Stimulated activated CD8-positive, alpha-beta memory T cell treated with anti-CD3 and anti-CD28 coated beads, Interleukin-12 subunit alpha, Interleukin-12 subunit beta, amount 100 ng/mL, for 4 hours (primary cell): ENCODE results near the gene C9orf50.
A peak's percentile ranks its signal among the peaks of the same experiment; 100 is the strongest.
"Not testable (repeated sequence)": the region's sequence is repeated elsewhere in the genome, so short reads cannot be mapped to it uniquely, and the experiment has no call there.

ENCODE experiments used
- DNase-seq: peaks from one replicate; pipeline ENCODE4 v3.0.0-alpha.2; 2020; ENCODE audit warnings: low read depth

C9orf50 gene, protein sequence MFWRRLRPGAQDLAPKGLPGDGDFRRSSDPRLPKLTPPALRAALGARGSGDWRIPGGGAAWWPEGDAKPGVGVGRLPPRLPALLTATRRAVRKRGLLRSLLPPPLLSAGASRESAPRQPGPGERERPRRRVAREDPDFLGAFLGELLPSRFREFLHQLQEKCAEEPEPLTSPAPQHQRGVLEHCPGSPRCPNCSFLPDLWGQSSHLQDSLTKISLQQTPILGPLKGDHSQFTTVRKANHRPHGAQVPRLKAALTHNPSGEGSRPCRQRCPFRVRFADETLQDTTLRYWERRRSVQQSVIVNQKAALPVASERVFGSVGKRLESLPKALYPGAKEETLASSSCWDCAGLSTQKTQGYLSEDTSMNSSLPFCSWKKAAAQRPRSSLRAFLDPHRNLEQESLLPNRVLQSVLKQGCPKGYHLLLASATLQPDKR

DNA sequence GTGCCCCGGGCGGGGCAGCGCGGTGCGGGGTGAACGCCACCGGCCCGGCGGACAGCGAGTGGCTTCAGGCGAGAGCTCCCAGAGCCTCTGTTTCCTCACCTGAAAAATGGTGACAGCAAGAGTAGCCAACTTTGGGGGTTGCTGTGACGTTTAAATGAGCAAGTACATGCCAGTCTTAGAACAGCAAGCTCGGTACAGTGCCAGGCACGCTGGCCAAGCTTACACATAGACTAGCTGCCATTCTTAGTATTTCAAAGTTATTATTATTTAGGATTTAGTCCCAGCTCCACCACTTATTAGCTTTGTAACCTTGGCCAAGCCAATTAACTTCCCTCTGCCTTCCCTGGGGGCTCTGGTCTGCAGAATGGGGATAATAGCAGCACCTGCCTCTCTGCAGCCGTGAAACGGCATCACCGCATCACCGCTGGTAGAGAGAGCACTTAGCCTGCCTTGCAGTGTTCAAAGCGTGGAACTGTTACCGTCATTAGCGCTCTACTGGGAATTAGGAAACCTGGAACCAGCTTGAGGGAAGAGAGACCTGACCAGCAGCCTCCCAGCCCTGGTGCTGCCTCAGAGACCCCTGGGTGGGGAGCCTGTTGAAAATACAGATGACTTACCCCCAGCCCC, at the start of gene C9orf50:
C9orf50 (minus strand) TSS at position 433 of the 627 bp plus-strand sequence. CDS start 527 bp downstream, outside the sequence.
- DNase-seq, result no peak

DNA sequence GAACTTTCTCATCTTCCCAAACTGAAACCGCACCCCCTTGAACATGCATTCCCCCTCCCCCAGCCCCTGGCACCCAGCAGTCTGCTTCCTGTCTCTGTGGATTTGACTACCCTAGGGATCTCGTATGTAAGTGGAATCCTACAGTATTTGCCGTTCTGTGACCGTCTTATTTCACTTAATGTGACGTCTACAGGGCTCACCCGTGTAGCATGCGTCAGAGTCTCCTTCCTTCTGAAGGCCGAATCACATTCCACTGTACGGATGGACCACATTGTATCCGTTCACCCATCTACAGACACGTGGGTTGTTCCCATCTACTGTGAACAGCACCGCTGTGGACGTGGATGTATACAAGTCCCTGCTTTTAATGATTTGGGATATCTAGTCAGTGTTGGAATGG, 49.0 kb upstream of the C9orf50 start:
- DNase-seq, result no peak

DNA sequence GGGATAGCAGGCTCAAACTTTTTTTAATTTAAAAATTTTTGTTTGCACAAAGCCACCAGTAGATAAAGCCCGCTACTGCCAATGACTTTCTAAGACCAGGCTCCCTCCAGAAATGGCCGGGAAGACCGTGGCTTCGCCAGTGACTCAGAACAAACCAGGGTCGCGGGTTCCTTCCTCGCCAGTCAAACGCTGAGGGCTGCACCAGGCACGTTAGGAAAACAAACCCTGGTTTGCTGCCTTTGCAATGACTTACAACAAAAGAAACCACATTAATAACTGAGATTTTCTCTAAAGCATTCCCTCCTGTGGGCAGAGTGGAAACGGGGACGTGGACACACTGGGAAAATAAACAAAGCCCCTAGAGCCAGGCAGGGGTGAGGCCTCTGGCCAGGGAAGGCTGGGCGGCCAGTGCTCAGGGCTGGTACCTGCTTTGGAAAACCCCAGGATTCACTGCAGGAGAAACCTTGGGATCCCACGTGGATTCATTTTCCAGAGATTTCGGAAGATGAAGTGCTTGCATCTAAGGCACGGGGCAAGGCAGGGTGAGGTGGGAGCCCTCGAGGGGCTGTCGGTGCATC, 48.3 kb upstream of the C9orf50 start:
- no peak for DNase-seq

DNA sequence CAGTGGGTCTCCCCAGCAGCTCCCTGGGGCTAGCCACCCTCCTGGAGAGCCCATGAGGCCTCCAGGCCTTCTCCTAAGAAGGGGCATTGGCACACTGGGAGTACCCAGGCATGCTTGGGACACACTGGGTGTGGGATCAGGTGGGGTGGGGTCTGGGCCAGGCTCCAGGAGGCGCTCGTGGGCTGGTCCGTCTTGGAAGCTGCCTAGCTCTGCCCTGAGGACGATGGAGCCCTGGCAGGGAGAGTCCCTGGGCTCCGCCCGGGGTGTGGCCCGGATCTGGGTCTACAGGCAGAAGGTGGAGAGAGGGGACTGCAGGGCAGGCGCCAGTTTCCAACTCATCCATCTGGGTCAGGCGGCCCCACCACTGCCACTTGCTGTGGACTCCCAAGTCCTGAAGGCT, 46.9 kb upstream of the C9orf50 start:
- no peak for DNase-seq

DNA sequence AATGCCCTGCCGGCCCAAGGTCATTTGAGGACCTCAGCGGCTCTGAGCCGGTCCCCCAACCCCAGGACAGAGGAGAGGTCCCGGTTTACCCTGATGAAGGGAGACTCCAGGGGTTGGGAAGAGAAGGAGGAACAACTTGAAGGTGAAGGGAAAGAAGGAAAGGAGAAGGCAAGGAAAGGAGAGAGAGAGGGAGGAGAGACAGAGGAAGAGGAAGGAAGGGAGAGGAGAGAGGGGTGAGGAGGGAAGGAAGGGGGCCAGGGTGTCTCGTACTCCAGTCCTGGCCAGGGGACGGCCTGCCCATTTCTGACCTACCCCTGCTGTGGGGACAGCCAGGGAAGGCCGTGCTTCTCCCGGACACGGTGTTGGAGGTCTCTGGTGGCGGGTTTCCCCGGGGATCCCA, 46.5 kb upstream of the C9orf50 start:
- DNase-seq, result no peak

DNA sequence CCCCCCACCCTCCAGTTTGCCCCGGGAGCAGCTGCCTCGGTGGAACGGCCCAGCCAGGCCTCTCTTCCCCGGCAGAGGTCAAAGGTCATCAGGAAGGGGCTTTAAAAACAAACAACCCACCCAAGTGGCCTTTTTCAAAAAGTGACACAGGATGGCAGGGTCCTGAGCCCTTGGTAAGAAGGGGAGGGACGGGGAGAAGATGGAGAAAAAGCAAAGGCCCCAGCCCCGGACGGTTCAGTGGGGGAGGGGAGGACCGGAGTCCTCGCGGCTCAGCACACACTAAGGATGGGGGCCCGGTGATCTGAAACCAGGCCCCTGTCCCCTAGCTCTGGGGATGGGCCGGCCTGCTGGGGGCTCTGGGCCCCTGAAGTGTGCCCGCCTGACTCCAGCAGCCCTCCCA, 45.7 kb upstream of the C9orf50 start:
- no peak for DNase-seq

DNA sequence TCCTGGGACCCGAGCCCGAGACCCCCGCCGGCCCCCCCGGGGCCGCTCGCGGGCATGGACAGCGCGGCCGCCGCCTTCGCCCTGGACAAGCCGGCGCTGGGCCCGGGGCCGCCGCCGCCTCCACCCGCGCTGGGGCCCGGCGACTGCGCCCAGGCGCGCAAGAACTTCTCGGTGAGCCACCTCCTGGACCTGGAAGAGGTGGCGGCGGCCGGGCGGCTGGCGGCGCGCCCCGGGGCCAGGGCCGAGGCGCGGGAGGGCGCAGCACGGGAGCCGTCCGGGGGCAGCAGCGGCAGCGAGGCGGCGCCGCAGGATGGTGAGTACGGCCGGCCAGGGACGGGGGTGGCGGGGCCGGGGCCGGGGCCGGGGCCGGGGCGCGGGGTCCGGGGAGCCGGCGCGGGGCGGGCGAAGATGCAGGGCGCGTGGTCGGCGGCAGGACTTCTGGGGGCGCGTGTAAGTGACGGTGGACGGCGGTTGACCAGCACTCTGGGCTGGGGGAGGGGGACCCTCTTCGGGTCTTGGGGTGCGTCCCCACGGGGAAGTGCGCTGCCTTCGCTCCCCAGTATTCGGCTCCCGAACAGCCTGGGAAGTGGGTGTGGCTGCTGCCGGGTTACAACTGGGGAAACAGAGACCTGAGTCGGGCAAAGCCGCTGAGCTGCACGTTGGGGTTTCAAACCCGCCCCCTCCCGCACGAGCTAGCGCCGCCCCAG, 45.1 kb upstream of the C9orf50 start:
- no peak for DNase-seq

DNA sequence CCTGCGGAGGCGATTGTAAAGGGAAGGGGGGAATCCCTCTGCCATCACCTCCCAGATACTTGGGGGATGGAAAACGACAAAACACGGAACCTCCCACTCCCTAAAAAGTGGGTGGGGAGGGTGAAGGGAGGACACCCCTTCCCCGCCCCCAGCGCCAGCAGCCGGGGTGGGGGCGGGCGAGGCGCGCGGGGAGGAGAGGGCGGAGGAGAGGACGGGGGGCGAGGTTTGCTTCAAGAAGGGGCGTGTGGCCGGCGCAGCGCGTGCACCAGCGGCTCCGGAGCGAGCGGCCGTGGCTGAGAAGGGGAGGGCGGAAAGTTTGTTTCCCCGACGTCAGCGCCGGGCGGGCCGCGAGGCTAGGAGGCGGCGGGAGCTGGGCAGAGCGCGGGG, 44.5 kb upstream of the C9orf50 start, which contains the start of gene PRRX2:
PRRX2 (plus strand) TSS at position 259 of the 387 bp plus-strand sequence. CDS start 221 bp downstream, outside the sequence.
- DNase-seq, result peak; percentile 10

DNA sequence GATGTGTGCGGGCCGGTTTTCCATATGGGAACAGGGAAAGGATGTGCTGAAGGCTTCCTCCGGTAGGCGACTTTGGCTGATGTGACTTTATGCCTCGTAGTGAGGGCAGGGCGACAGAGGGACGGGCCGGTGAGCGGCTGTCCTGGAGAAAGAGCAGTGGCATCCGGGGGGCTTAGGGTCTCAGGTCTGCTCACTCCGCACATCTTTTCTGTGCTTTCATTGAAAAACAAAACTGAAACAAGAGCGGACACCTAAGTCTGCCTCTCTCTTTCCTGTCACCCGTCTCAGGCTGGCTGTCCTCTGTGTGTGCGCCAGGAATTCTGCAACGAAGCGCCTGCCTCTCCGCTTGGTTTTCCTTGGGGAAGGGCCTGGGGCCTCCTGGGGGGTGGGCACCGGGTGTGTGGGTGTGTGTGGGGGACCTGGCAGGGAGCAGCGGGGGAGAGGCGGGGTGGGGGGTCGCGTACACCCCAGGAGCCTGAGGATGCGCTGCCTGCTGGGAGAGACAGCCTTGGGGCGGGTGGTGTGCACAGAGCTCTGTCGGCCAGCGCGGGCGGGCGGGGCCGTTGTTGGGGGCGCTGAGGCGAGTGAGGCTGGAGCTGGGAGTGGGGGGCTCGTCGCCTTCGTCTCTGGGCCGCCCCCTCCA, 44.0 kb upstream of the C9orf50 start:
- DNase-seq, result no peak

DNA sequence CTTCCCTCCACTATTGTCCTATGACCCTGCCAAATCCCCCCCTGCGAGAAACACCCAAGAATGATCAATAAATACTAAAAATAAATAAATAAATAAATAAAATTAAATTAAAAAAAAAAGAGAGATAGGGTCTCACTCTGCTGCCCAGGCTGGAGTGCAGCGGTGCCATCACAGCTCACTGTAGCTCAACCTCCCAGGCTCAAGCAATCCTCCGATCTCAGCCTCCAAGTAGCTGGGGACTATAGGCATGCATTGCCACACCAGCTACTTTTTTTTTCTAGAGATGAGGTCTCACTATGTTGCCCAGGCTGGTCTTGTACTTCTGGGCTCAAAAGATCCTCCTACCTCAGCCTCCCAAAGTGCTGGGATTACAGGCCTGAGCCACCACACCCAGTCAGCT, 41.3 kb upstream of the C9orf50 start:
- not testable (repeated sequence) for DNase-seq

DNA sequence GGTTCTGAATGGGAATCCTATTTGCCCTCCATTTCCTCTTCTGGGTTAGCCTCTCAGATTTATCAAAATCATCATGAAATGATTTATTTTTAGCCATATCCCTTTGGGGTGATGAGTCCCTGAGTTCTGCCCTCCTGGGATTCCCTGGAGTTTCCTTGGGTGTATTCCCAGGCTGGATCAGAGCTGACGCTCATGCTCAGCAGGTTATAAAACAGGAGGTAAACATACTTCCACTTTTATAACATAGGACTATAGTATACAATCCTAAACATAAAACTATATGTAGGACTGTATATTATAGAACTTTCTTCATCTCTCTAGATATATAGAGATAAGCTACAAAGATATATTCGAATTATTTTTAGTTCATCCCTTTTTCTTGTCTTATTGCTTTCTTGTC, 40.1 kb upstream of the C9orf50 start:
- DNase-seq, result no peak

DNA sequence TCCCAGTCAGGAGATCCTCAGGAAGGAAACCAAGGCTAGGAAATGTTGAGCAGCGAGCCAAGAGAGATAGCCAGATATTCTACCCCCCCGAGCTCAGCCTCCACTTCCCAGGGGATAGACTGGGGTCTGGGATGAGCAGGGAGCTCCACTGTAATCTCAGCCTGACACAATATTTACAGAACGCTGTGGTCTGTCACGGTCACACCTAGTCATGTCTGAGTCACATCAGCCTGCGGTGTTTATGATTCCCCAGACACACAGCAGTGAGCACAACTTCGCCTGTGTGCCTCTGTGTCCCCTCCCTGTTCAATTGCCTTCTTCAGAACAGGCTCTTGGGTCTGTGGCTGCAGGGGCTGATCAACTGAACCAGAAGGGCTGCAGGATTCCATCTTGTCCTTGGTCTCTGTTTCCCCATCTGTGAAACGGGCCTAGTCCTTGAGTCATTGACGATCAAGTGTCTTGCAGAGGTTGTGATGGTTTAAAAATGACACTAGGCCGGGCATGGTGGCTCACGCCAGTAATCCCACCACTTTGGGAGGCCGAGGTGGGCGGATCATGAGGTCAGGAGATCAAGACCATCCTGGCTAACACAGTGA, 36.0 kb upstream of the C9orf50 start:
- DNase-seq, result no peak

DNA sequence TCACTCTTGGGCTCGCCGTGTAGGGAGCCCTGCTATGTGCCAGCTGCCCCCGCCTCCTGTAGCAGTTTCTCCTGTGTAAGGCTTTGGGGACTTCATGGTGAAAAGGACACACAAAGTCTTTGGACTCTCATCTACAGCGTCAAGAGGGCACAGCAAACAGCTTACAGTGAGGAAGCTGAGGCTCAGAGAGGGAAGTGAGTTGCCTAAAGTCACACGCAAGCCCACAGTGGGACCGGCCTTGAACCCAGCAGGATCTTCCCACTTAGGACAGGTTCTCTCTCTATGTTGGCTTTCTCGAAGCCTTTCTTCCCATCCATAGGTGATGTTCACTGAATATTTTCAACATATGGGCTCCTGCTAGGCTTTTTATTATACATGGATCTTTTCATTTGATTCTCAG, 34.8 kb upstream of the C9orf50 start:
- DNase-seq, result no peak

DNA sequence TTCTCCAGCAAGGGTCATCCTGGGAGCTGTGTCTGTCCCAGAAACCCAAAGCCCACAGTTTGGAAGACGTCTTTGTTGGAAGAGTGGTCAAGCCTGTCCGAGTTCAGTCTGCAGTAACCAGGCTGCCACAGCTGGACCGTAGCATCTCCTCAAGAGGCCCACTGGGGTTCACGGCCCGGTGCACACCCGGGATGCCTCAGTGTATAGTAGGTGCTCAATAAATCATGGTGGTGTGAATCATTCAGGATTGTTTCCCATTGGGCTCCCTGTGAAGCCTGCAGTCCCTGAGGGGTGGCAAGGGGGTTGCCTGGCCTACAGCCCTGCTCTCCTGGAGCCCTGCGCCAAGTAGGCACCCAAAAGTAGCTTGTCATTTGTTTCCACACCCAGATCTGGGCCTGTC, 34.3 kb upstream of the C9orf50 start:
- no peak for DNase-seq

DNA sequence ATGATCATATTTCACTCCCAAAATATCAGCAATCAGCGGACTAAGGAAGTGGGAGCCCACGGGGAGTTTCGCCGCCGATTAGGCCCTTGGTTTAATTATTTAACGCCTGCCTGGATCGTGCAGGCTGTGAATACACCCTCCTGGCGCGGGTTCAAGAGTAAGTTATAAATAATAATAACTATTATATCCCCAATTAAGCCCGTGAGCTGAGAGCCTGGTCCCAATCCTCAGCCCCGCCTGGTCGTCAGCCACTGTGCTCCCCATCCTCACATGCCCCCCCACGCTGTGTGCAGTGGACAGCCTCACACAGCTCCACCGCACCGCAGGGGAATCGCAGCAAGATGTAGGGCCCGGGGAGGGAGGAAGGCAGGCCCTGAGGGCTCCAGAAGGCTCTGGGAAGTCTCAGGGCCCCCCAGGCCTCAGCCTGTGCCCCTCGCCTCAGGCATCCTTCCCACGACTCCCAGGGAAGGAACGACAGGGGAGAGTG, 33.7 kb upstream of the C9orf50 start:
- no peak for DNase-seq

DNA sequence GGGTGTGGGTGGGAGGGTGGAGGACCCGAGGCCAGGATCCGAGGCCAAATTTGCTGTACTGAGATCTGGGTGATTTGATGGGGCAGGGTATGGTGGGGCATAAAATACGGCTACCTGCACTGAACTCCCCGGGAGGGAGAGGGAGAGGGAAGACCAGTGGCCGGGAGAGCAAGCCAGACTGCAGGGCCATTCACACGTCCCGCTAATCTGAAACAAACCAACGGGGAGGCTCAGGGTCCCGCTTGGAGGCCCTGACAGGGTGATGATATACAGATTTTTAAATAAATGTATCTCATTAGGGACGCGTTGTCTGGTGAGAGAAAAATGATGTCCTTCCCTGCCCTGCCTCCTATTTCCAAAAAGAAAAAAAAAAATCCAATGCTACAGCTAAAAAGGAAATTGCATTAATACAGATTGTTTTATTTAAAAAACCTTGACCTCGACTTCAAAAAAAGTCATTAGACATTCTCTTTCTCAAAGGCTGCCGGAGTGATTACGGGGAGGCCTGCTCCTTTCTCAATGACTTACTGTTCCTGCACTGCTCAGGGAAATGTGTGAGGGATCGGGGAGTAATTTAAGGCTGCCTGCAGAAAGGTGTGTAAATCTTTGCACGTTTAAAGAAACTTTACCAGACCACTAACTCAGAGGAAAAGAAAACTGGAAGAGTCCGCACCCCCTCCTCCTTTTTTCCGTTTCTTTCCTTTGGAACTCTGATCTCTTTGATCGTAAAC, 33.1 kb upstream of the C9orf50 start:
- DNase-seq, result no peak

DNA sequence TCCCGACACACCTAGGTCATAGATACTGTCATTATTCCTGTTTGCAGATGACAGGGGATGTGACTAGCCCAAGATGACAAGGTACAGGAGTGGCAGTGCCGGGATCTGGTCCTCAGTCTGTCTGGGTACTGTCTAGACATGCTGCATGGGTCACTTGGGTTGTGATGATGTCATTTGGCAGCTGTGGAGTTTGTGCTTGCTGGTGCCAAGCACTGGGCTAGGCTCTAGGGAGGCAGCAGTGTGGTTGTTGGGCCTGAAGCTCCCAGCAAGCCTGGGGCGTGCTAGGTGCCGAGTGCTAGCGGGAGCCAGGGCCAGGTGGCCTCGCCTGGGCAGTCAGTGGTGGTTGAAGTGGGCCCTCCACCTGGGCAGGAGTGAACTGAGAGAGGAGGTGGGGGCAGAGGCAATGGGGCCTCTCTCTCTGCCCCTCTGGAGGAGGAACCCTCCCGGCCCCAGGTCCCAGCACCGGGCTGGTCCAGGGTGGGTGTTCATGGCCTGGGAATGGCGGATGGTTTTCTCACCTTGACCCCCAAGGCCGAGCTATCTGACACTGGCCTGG, 29.9 kb upstream of the C9orf50 start:
- DNase-seq, result no peak

DNA sequence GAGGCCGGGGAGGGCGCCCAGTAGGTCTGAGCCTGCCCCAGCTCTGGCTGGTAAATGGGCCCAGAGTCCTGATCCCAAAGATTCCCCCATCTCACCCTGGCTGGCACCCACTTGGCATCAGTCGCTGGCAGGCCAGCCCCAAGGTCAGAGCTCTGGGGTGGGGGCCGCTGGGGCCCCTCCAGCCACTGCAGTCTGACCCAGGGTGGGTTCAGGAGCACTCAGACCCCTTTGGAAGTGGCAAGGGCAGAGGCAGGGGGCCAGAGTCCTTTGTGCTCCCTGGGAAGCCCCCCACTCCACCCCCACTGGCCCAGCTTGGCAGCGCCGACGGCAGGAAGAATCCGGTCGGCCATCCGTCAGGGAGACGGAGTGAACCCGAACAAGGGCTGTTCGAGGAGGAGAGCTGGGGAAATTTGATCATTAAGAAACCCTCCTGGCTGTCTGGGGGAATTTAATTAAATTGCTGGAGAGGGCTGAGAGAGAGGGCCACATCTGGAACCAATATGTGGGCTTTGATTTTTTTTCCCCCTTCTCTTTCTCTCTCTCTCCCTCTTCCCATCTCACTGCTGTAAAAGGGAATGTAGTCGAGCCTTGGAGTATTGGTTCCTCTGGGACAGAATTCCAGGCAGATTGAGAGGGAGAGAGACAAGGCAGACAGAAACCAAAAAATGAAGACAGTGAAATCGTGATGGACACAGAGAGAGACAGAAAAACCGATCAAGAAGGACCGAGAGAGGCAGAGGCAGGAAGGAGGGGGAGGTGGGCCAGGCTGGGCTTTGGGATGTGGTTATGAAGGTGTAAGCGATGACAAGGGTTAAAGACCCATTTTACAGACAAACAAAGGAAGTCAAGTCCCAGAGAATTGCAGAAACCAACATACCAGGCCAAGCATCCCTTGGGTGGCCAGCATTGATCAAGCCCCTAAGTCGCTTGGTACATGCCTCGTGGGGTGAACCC, 29.1 kb upstream of the C9orf50 start:
- DNase-seq, result no peak

DNA sequence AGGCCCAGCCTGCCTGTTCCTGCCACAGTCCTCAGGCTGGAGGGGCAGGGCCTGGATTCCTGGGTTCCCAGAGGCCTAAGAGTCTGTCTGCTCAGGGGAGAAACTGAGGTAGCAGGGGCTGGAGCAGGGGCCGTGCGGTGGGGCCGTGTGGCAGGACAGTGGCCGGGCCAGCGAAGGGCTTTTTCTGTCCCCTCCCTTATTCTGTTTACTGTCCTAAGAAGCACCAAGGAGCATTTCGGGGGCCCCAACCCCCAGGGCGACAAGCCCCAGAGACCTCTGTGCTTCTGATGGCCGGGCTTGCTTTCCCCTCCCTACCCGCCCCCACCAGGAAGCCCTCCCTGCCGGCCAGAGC, 27.8 kb upstream of the C9orf50 start:
- DNase-seq, result no peak
